MG63 (cell line): ENCODE measurements around the gene LMAN2. TPM values are rescaled to one million over a fixed set of nuclear protein-coding genes. Genes with fewer than 3 reads are reported as not detected.
A peak's percentile ranks its signal among the peaks of the same experiment; 100 is the strongest.

ENCODE experiments used
- DNase-seq: peaks from one replicate; pipeline ENCODE4 v3.0.0-alpha.2; 2020
- H3K27me3 ChIP-seq: fragments of 250-450 bp; sonication (Bioruptor Pico); 2 replicates; pipeline ENCODE4 v1.5.1; 2020; ENCODE audit warnings: mild to moderate bottlenecking, moderate library complexity
- H3K36me3 ChIP-seq: fragments of 250-450 bp; sonication (Bioruptor Pico); 2 replicates; pipeline ENCODE4 v1.5.1; 2020; ENCODE audit warnings: mild to moderate bottlenecking, moderate library complexity
- H3K4me3 ChIP-seq: fragments of 250-450 bp; sonication (Bioruptor Pico); 2 replicates; pipeline ENCODE4 v1.5.1; 2020; ENCODE audit warnings: mild to moderate bottlenecking, moderate library complexity
- H3K9me3 ChIP-seq: fragments of 250-450 bp; sonication (Bioruptor Pico); 2 replicates; pipeline ENCODE4 v1.5.1; 2020; ENCODE audit warnings: mild to moderate bottlenecking, moderate library complexity
- total RNA-seq: library from RNA; depleted of rRNA; stranded (reverse); fragments of >200 nt; shearing (Covaris generic); gene quantifications from 2 replicates; pipeline ENCODE4 v1.2.3, GENCODE V29; 2014; ENCODE audit warnings: low replicate concordance; rRNA removed

Gene LMAN2
- 296 and 502 TPM in 2 replicates for total RNA-seq

- Histone ChIP-seq H3K27me3 (no peaks in the 10 kb centered on the region), H3K9me3 (peaks cover 3% of the 10 kb centered on the region; the same call in 1 of the 2 replicates), H3K36me3 (peaks cover 29% of the 10 kb centered on the region), H3K4me3 (peak within 1 kb of the TSS; percentile 79)
- peak; percentile 99 for DNase-seq
These were observed at the start of gene LMAN2 for GRCh38 chr5:177351392-177352329. Gene LMAN2 (minus strand): TSS chr5:177351668. CDS start chr5:177351647, 21 bp downstream.

- peaks cover 35% of the 10 kb centered on the region for H3K27me3 ChIP-seq
- no peak for DNase-seq
- no peaks in the 10 kb centered on the region for H3K36me3 ChIP-seq
- no peak within 1 kb of the TSS for H3K4me3 ChIP-seq
- H3K9me3 ChIP-seq = no peaks in the 10 kb centered on the region
These were observed 48.8 kb upstream of the LMAN2 start, which contains the start of gene PFN3 for GRCh38 chr5:177399997-177400868. Gene PFN3 (minus strand): TSS chr5:177400661. CDS start chr5:177400576, 85 bp downstream.

- Histone ChIP-seq H3K27me3 (peaks cover 23% of the 10 kb centered on the region), H3K9me3 (no peaks in the 10 kb centered on the region), H3K36me3 (no peaks in the 10 kb centered on the region), H3K4me3 (no peak overlapping the region)
- no peak for DNase-seq
These were observed 46.5 kb upstream of the LMAN2 start for GRCh38 chr5:177397875-177398390.

- H3K9me3 ChIP-seq = no peaks in the 10 kb centered on the region
- peaks cover 12% of the 10 kb centered on the region for H3K27me3 ChIP-seq
- no peak overlapping the region for H3K4me3 ChIP-seq
- H3K36me3 ChIP-seq = no peaks in the 10 kb centered on the region
- no peak for DNase-seq
These were observed 45.3 kb upstream of the LMAN2 start for GRCh38 chr5:177396807-177397206.

- Histone ChIP-seq H3K4me3 (no peak overlapping the region), H3K27me3 (peaks cover 5% of the 10 kb centered on the region), H3K36me3 (no peaks in the 10 kb centered on the region), H3K9me3 (no peaks in the 10 kb centered on the region)
- no peak for DNase-seq
These were observed 44.6 kb upstream of the LMAN2 start for GRCh38 chr5:177396078-177396477.

GRCh38 chr5:177393990-177394389, 42.5 kb upstream of the LMAN2 start:
- Histone ChIP-seq H3K36me3 (no peaks in the 10 kb centered on the region), H3K27me3 (no peaks in the 10 kb centered on the region), H3K9me3 (no peaks in the 10 kb centered on the region), H3K4me3 (no peak overlapping the region)
- DNase-seq = no peak

GRCh38 chr5:177393206-177393765, 41.8 kb upstream of the LMAN2 start:
- no peaks in the 10 kb centered on the region for H3K9me3 ChIP-seq

GRCh38 chr5:177392765-177393164, 41.3 kb upstream of the LMAN2 start:
- DNase-seq = no peak
- no peaks in the 10 kb centered on the region for H3K9me3 ChIP-seq
- no peaks in the 10 kb centered on the region for H3K27me3 ChIP-seq
- no peaks in the 10 kb centered on the region for H3K36me3 ChIP-seq
- no peak overlapping the region for H3K4me3 ChIP-seq

More at GRCh38 chr5:177393206-177393765, 41.8 kb upstream of the LMAN2 start:
- no peaks in the 10 kb centered on the region for H3K27me3 ChIP-seq
- DNase-seq = no peak
- H3K4me3 ChIP-seq = no peak overlapping the region
- no peaks in the 10 kb centered on the region for H3K36me3 ChIP-seq

- peak; percentile 83 for DNase-seq
- H3K36me3 ChIP-seq = no peaks in the 10 kb centered on the region
- no peaks in the 10 kb centered on the region for H3K9me3 ChIP-seq
- no peak overlapping the region for H3K4me3 ChIP-seq
- no peaks in the 10 kb centered on the region for H3K27me3 ChIP-seq
These were observed 39.2 kb upstream of the LMAN2 start for GRCh38 chr5:177390363-177391300.

- H3K9me3 ChIP-seq = no peaks in the 10 kb centered on the region
- no peak overlapping the region for H3K4me3 ChIP-seq
- DNase-seq = peak; percentile 86
- H3K36me3 ChIP-seq = no peaks in the 10 kb centered on the region
- no peaks in the 10 kb centered on the region for H3K27me3 ChIP-seq
These were observed 38.0 kb upstream of the LMAN2 start for GRCh38 chr5:177389241-177390169.

GRCh38 chr5:177388521-177389052, 37.1 kb upstream of the LMAN2 start:
- no peaks in the 10 kb centered on the region for H3K9me3 ChIP-seq
- no peaks in the 10 kb centered on the region for H3K27me3 ChIP-seq
- DNase-seq = no peak
- H3K4me3 ChIP-seq = no peak overlapping the region
- no peaks in the 10 kb centered on the region for H3K36me3 ChIP-seq

GRCh38 chr5:177387405-177387804, 35.9 kb upstream of the LMAN2 start:
- H3K9me3 ChIP-seq = no peaks in the 10 kb centered on the region
- H3K4me3 ChIP-seq = no peak overlapping the region
- no peaks in the 10 kb centered on the region for H3K27me3 ChIP-seq
- H3K36me3 ChIP-seq = no peaks in the 10 kb centered on the region
- no peak for DNase-seq

- Histone ChIP-seq H3K36me3 (no peaks in the 10 kb centered on the region), H3K4me3 (no peak overlapping the region), H3K9me3 (no peaks in the 10 kb centered on the region), H3K27me3 (no peaks in the 10 kb centered on the region)
- DNase-seq = no peak
These were observed 35.1 kb upstream of the LMAN2 start for GRCh38 chr5:177386542-177386941.

GRCh38 chr5:177385720-177386119, 34.3 kb upstream of the LMAN2 start:
- no peaks in the 10 kb centered on the region for H3K9me3 ChIP-seq
- DNase-seq = no peak
- no peaks in the 10 kb centered on the region for H3K27me3 ChIP-seq
- no peaks in the 10 kb centered on the region for H3K36me3 ChIP-seq
- no peak overlapping the region for H3K4me3 ChIP-seq
